ENCODE data around the gene ZSCAN22. TPM values are rescaled to one million over a fixed set of nuclear protein-coding genes. Genes with fewer than 3 reads are reported as not detected.

ZSCAN22 gene
- total and polyA plus RNA-seq, 4 donors: 0.25 to 3.1 (median 1.3) TPM

- ATAC-seq (ENCODE audit: low FRiP score) (no peak), DNase-seq (peak in 1 of 2 donors; percentile 15)
- H3K4me1 ChIP-seq (ENCODE audit: control insufficient read depth in 1 of 2, insufficient read depth in 2 of 2, low read length in 2 of 2): no peaks in the 10 kb centered on the region
- intact Hi-C loops (cut with DNase I): no loop called here
- H3K9me3 ChIP-seq (ENCODE audit: control insufficient read depth, low read length): no peaks in the 10 kb centered on the region
- 68 to 75% methylated on average over 19 of the region's 19 CpGs for WGBS, 2 donors
- H3K4me3 ChIP-seq (ENCODE audit: low read length in 2 of 2): no peak overlapping the region
- H3K27ac ChIP-seq (ENCODE audit: low read depth in 1 of 2, low read length in 2 of 2): no peak overlapping the region
- H3K27me3 ChIP-seq (ENCODE audit: control insufficient read depth in 1 of 2, insufficient read depth in 2 of 2, low read length in 1 of 2): no peaks in the 10 kb centered on the region
- no peaks in the 10 kb centered on the region for H3K36me3 ChIP-seq (ENCODE audit: control insufficient read depth in 1 of 2, insufficient read depth in 2 of 2, low read length in 1 of 2)
These were observed 30.8 kb downstream of the ZSCAN22 start for GRCh38 chr19:58357481-58358145.

GRCh38 chr19:58361900-58362271, 35.1 kb downstream of the ZSCAN22 start:
- ATAC-seq (ENCODE audit: low FRiP score) (peak; percentile 20), DNase-seq (peak; percentile 75 to 85)
- WGBS, 2 donors: 2 to 3% methylated on average over 28 of the region's 28 CpGs
- H3K4me3 ChIP-seq (ENCODE audit: low read length in 2 of 2): peak overlapping the region; percentile 42 to 67
- no peaks in the 10 kb centered on the region for H3K36me3 ChIP-seq (ENCODE audit: control insufficient read depth in 1 of 2, insufficient read depth in 2 of 2, low read length in 1 of 2)
- peak overlapping the region in 1 of 2 donors; percentile 84 for H3K27ac ChIP-seq (ENCODE audit: low read depth in 1 of 2, low read length in 2 of 2)
- intact Hi-C loops (cut with DNase I): loop anchor here (5.0 kb wide), 1 partner anchor 35 kb away; the partner anchor contains the start of gene ZSCAN22 (in 2 of the 2)
- H3K4me1 ChIP-seq (ENCODE audit: control insufficient read depth in 1 of 2, insufficient read depth in 2 of 2, low read length in 2 of 2): no peaks in the 10 kb centered on the region
- no peaks in the 10 kb centered on the region for H3K27me3 ChIP-seq (ENCODE audit: control insufficient read depth in 1 of 2, insufficient read depth in 2 of 2, low read length in 1 of 2)
- H3K9me3 ChIP-seq (ENCODE audit: control insufficient read depth, low read length): no peaks in the 10 kb centered on the region

- no peaks in the 10 kb centered on the region for H3K9me3 ChIP-seq (ENCODE audit: control insufficient read depth, low read length)
- peak within 1 kb of the TSS in 1 of 2 donors; percentile 84 for H3K27ac ChIP-seq (ENCODE audit: low read depth in 1 of 2, low read length in 2 of 2)
- no peaks in the 10 kb centered on the region for H3K27me3 ChIP-seq (ENCODE audit: control insufficient read depth in 1 of 2, insufficient read depth in 2 of 2, low read length in 1 of 2)
- ATAC-seq (ENCODE audit: low FRiP score): peak; percentile 97
- peak; percentile 98 to 99 for DNase-seq
- H3K36me3 ChIP-seq (ENCODE audit: control insufficient read depth in 1 of 2, insufficient read depth in 2 of 2, low read length in 1 of 2): no peaks in the 10 kb centered on the region
- peak within 1 kb of the TSS; percentile 42 to 67 for H3K4me3 ChIP-seq (ENCODE audit: low read length in 2 of 2)
- WGBS, 2 donors: 0% methylated on average over 60 to 74 of the region's 74 CpGs
- intact Hi-C loops (cut with DNase I): loop anchor here (5.0 kb wide), 1 partner anchor 35 kb away; the partner anchor contains the start of gene ZSCAN22 (in 2 of the 2)
- no peaks in the 10 kb centered on the region for H3K4me1 ChIP-seq (ENCODE audit: control insufficient read depth in 1 of 2, insufficient read depth in 2 of 2, low read length in 2 of 2)
These were observed 35.6 kb downstream of the ZSCAN22 start, which contains the start of gene ZNF497 for GRCh38 chr19:58362272-58362994. ZNF497 (minus strand) TSS chr19:58362751; CDS start chr19:58357635, 5,116 bp downstream.

- ATAC-seq (ENCODE audit: low FRiP score) (no peak), DNase-seq (peak in 1 of 2 donors; percentile 20)
- no peak overlapping the region for H3K4me3 ChIP-seq (ENCODE audit: low read length in 2 of 2)
- H3K4me1 ChIP-seq (ENCODE audit: control insufficient read depth in 1 of 2, insufficient read depth in 2 of 2, low read length in 2 of 2): no peaks in the 10 kb centered on the region
- H3K9me3 ChIP-seq (ENCODE audit: control insufficient read depth, low read length): no peaks in the 10 kb centered on the region
- no peaks in the 10 kb centered on the region for H3K36me3 ChIP-seq (ENCODE audit: control insufficient read depth in 1 of 2, insufficient read depth in 2 of 2, low read length in 1 of 2)
- intact Hi-C loops (cut with DNase I): loop anchor here (5.0 kb wide), 1 partner anchor 37 kb away; the partner anchor contains the start of gene ZSCAN22 (in 2 of the 2)
- H3K27me3 ChIP-seq (ENCODE audit: control insufficient read depth in 1 of 2, insufficient read depth in 2 of 2, low read length in 1 of 2): no peaks in the 10 kb centered on the region
- H3K27ac ChIP-seq (ENCODE audit: low read depth in 1 of 2, low read length in 2 of 2): no peak overlapping the region
- WGBS, 2 donors: 85 to 86% methylated on average over 5 of the region's 5 CpGs
These were observed 37.4 kb downstream of the ZSCAN22 start for GRCh38 chr19:58364146-58364545.

- 89% methylated on average over 32 of the region's 32 CpGs for WGBS, 2 donors
- DNase-seq: no peak
- Histone ChIP-seq H3K27ac (ENCODE audit: low read depth in 1 of 2, low read length in 2 of 2) (no peak overlapping the region), H3K4me1 (ENCODE audit: control insufficient read depth in 1 of 2, insufficient read depth in 2 of 2, low read length in 2 of 2) (no peaks in the 10 kb centered on the region), H3K27me3 (ENCODE audit: control insufficient read depth in 1 of 2, insufficient read depth in 2 of 2, low read length in 1 of 2) (no peaks in the 10 kb centered on the region), H3K9me3 (ENCODE audit: control insufficient read depth, low read length) (no peaks in the 10 kb centered on the region), H3K36me3 (ENCODE audit: control insufficient read depth in 1 of 2, insufficient read depth in 2 of 2, low read length in 1 of 2) (no peaks in the 10 kb centered on the region), H3K4me3 (ENCODE audit: low read length in 2 of 2) (no peak overlapping the region)
- no peak for ATAC-seq (ENCODE audit: low FRiP score)
- intact Hi-C loops (cut with DNase I): no loop called here
These were observed 40.0 kb downstream of the ZSCAN22 start for GRCh38 chr19:58366585-58367430.

GRCh38 chr19:58367698-58368454, 41.1 kb downstream of the ZSCAN22 start:
- DNase-seq (no peak), ATAC-seq (ENCODE audit: low FRiP score) (no peak)
- Histone ChIP-seq H3K36me3 (ENCODE audit: control insufficient read depth in 1 of 2, insufficient read depth in 2 of 2, low read length in 1 of 2) (no peaks in the 10 kb centered on the region), H3K27ac (ENCODE audit: low read depth in 1 of 2, low read length in 2 of 2) (no peak overlapping the region), H3K4me3 (ENCODE audit: low read length in 2 of 2) (no peak overlapping the region), H3K4me1 (ENCODE audit: control insufficient read depth in 1 of 2, insufficient read depth in 2 of 2, low read length in 2 of 2) (no peaks in the 10 kb centered on the region), H3K27me3 (ENCODE audit: control insufficient read depth in 1 of 2, insufficient read depth in 2 of 2, low read length in 1 of 2) (no peaks in the 10 kb centered on the region), H3K9me3 (ENCODE audit: control insufficient read depth, low read length) (no peaks in the 10 kb centered on the region)
- intact Hi-C loops (cut with DNase I): no loop called here
- WGBS, 2 donors: 36 to 38% methylated on average over 106 of the region's 106 CpGs

GRCh38 chr19:58368561-58369360, 42.0 kb downstream of the ZSCAN22 start:
- no peak overlapping the region for H3K4me3 ChIP-seq (ENCODE audit: low read length in 2 of 2)
- no peaks in the 10 kb centered on the region for H3K9me3 ChIP-seq (ENCODE audit: control insufficient read depth, low read length)
- H3K4me1 ChIP-seq (ENCODE audit: control insufficient read depth in 1 of 2, insufficient read depth in 2 of 2, low read length in 2 of 2): no peaks in the 10 kb centered on the region
- ATAC-seq (ENCODE audit: low FRiP score): no peak
- no peak overlapping the region for H3K27ac ChIP-seq (ENCODE audit: low read depth in 1 of 2, low read length in 2 of 2)
- H3K27me3 ChIP-seq (ENCODE audit: control insufficient read depth in 1 of 2, insufficient read depth in 2 of 2, low read length in 1 of 2): no peaks in the 10 kb centered on the region
- DNase-seq: no peak
- intact Hi-C loops (cut with DNase I): no loop called here
- H3K36me3 ChIP-seq (ENCODE audit: control insufficient read depth in 1 of 2, insufficient read depth in 2 of 2, low read length in 1 of 2): no peaks in the 10 kb centered on the region
- WGBS, 2 donors: 73 to 79% methylated on average over 55 to 68 of the region's 68 CpGs

Measured in aorta (tissue), 5 donors.